HG03103 (cell line): ENCODE results near the gene MBTD1.

Source experiments
- ATAC-seq: cut with Tn5 transposase; IDR thresholded peaks from one replicate; pipeline ENCODE4 v1.9.1; 2021; ENCODE audit warnings: low read depth; ENCODE audit not compliant: unreplicated experiment

The MBTD1 gene

DNA sequence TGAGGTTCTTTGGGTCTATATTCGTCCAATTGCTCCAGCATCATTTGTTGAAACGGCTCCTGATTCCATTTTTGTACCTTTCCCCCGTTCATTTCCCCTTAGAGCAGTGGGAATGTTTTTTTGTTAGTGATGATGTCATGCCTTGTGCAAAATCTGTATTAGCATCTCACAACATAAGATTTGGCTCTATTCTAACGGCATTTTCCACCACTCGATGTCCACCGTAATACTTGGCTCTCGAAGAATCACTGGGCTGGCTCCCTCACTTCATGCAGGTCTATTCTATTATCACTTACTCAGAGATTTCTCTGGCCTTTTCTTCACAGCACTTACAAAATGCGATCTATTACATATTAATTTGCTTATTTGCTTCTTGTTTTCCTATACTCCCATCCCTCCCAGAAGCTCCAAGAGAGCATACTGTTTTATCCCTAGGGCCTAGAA lies 107.1 kb downstream of the MBTD1 start:
- ATAC-seq: no peak

DNA sequence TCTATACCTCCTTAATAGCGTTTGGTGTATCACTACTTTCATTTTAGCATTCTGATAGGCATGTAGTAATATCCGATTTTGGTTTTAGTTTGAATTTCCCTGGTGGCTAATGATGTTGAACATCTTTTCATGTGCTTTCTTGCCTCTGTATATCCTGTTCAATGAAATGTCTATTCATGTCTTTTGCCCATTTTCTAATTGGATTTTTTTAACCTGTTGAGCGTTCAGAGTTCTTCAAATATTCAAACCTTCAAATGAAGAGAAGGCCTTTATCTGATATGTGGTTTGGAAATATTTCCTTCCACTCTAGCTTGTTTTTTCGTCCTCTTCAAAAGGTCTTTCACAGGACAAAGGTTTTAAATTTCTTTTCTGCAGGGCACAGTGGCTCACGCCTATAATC lies 108.9 kb downstream of the MBTD1 start:
- no peak for ATAC-seq

- ATAC-seq: no peak
These were observed 110.7 kb downstream of the MBTD1 start for GRCh38 chr17:51149163-51149562.

DNA sequence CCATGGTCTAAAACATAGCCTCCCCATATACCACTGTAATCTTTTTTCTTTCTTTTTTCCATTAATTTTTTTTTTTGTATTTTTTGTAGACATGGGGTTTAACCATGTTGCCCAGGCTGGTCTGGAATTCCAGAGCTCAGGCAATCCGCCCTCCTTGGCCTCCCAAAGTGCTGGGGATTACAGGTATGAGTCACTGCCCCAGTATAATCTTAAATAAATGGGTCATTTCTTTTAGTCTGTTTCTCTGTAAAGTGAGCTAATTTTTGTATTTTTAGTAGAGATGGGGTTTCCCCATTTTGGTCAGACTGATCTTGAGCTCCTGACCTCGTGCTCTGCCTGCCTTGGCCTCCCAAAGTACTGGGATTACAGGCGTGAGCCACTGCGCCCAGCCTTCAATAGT lies 112.2 kb downstream of the MBTD1 start:
- no peak for ATAC-seq

GRCh38 chr17:51144266-51145022 lies 115.4 kb downstream of the MBTD1 start:
- no peak for ATAC-seq

GRCh38 chr17:51142597-51142996 lies 117.3 kb downstream of the MBTD1 start:
- no peak for ATAC-seq

GRCh38 chr17:51135956-51136355 lies 123.9 kb downstream of the MBTD1 start:
- no peak for ATAC-seq

DNA sequence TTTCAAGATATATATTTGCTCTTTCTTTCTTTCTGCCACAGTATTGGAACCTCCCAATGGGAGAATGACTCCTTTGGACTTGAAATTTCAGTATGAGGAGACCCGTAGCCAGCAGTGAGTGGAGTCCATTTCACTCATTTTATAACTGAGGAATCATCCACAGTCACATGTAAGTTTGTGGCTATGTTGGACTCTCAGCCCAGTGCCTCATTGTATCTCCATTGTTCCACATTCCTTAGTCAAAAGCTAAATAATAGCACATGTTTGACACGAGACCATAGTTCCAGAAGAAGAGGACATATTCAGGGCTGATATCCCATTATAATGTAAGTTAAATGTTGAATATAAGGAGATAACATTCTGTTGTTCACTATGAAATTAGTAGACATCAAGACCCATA lies 126.5 kb downstream of the MBTD1 start:
- no peak for ATAC-seq

- ATAC-seq: no peak
These were observed 126.9 kb downstream of the MBTD1 start for GRCh38 chr17:51132964-51133319.

DNA sequence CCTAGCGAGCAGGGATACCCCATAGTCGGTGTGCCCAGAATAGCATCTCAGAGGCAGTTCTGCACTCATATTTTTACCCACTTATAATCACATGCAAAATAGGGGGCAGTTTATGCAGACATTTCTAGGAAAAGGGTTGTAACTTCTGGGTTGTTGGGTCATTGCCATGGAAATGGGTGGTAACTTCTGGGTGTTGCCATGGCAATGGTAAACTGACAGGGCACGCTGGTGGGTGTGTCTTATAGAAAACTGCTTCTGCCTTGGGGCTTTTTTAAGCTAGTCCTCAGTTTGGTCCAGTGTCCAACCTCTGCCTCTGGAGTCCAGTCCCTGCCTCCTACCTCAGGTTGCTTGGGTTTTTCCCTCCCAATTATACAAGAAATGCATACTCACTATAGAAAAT lies 131.8 kb downstream of the MBTD1 start:
- ATAC-seq: no peak
